T follicular helper cell (primary cell): Measurements from ENCODE around the gene ASAP2.

ENCODE experiments used
- DNase-seq: peaks from one replicate; pipeline ENCODE4 v3.0.0-alpha.2; 2020; ENCODE audit warnings: low read depth

Gene ASAP2

GRCh38 chr2:9297807-9298206, 91.2 kb downstream of the ASAP2 start:
- no peak for DNase-seq

DNA sequence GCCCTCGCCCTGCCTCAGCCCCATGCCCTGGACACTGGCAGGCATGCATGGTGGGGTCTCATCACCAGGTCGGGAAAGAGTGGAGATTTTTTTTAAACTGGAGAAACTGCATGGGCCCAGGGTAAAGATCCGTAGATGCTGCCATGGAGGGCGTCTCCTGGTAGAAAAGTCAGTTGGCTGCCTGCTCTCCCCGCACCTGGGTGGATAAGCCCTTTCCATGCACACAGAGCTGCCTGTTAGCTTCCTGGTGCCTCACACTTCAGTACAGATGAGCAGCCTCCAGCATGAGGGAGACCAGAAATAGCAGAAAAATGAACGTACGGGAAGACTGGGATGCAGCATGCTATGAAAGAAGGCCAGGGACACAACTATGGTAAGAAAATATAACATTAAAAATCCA, 92.0 kb downstream of the ASAP2 start:
- DNase-seq: no peak

- no peak for DNase-seq
Measured at GRCh38 chr2:9299161-9300100, 92.8 kb downstream of the ASAP2 start.

DNA sequence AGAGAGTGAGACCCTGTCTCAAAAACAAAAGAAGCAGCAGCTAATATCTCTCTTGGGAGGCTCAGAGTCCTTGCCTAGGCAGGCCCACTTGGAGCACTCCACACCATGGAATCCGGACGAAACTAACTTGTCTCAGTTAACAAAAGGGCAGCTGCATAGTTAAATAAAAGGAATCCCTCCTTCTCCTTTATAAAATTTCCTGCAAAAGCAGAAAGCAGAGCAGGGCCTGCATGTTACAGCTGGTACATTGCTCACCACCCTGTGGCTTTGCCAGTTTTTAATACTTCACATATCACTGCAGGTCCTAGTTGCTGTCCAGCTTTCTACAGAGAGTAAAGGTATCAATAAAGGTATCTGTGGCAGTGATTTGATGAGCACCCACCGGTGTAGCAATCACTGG, 93.6 kb downstream of the ASAP2 start:
- DNase-seq: no peak

DNA sequence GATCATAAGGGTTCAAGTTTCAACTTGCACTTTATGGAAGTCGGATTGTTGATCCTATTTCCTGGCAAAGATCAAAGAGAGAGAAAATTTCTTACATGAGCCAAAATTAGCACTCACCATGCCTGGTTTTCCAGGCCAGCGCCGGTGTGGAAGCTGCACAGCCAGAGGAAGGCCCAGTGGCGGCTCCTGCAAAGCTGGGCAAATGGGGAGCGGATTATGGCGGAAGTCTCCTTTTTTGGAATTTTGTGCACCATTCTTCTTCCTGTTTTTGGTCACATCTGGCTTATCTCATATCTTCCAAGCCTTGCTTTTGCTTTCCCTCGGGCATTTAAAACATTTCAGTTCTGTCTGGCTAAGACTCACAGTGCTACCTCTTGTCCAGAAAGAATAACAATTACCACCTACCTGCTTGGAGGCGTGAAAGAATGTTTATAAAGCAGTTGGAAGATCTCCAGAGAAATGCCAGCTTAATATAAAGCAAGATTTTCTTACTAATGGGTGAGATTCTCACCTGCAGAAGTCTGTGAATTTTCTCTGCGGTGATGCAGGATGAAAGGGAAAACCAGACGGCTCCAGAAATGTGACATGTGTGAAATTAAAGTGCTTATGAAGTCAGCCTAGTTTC, 94.3 kb downstream of the ASAP2 start:
- no peak for DNase-seq

DNA sequence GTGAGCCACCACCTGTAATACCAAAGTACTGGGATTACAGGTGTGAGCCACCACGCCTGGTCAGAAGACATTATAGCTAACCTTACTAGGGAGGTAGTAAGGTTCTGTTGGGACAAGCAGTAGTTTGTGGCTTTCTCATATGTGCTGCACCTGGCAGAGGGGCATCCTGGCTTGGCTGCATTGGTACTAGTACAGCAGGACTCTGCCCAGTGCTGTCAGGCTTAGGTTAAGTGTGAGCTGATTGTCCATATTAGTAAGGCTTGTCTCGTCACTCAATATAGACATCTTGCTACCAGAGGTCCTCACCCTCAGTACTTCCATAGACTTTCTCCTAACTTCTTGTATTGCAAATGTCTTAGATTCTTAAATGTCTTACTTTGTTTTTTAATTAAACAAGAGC, 96.1 kb downstream of the ASAP2 start:
- DNase-seq: no peak

- no peak for DNase-seq
Measured at GRCh38 chr2:9303528-9304225, 97.1 kb downstream of the ASAP2 start.

- DNase-seq: no peak
Measured at GRCh38 chr2:9306911-9307310, 100.3 kb downstream of the ASAP2 start.

- no peak for DNase-seq
Measured at GRCh38 chr2:9307535-9307934, 100.9 kb downstream of the ASAP2 start.

DNA sequence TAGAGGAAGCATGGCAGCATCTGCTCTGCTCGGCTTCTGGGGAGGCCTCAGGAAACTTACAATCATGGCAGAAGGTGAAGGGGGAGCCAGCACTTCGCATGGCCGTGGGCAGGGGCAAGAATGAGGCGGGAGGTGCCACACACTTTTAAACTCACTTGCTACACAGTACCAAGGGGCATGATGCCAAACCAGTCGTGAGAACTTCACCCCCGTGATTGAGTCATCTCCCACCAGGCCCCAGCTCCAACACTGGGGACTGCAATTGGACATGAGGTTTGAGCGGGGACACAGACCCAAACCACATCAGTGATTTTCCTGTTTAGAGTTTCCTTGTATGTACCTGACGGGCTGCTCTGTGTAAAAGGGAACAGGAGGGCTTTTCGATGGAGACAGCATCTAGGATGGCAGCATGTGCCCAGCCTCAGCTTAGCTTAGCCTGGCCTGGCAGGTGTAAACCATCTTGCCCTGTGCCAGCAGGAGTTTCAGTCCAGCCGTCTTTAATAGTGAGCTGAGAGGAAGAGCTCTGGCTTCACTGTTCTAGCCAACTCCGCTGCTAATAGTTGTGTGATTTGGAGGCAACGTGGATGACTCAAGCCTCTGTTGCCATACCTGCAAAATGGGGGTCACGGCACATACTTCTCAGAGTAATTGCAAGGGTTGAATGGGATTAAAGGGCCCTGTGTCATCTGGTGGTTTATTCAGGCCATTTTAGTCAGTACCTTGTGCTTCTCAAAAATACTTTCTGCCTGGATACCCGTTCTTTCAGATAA, 101.8 kb downstream of the ASAP2 start:
- DNase-seq: no peak

DNA sequence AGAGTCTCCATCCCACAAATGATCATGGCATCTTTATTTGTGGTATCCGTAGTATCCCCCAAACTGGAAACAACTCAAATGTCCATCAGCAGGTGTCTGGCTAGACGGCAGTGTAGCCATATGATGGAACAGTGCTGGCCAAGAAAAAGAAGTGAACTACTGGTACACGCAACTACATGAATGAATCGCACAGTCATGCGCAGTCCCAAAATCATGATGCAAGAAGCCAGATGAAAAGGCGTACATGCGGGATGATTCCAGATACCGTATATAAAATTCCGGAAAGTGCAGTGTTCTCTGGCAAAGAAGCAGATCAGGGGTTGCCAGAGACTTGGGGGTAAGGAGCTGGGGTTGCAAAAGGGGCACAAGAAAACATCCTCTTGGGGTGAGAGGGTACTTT, 102.5 kb downstream of the ASAP2 start:
- DNase-seq: no peak

DNA sequence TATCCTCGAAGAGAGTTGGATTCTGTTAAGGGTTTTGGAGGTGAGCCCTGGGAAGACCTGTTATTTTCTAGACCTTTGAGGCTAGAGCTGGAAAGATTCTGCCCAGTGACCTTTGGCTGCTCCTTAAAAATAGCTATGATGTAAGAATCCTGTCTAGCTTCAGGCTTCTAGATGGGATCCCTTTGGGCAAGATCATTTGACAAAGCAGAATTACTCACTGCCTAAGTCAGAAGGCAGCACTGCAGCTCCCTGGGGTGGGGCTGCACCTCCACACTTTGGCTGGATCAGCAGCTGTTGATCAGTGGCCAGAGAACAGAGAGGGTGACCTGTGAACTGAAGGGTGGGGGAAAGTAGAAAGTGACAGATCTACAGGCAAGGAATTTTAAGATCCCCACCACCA, 103.8 kb downstream of the ASAP2 start:
- no peak for DNase-seq

DNA sequence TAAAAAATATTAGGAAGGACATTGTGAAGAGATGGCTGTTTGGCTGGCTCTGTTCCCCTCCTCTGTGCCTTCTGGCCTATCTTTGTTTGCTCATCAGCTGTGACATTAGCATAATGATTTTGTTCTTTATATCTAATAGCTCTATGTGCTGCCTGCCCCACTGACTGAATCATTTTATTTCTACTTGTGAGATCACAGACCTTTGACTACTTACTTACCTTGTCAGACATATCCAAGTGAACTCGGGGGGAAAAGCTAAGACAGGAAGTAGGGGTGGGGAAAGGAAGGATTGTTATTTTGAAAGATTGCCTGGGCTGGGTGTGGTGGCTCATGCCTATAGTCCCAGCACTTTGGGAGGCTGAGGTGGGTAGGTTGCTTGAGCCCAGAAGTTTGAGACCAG, 104.2 kb downstream of the ASAP2 start:
- DNase-seq: no peak

- no peak for DNase-seq
Measured at GRCh38 chr2:9311488-9311887, 104.9 kb downstream of the ASAP2 start.

DNA sequence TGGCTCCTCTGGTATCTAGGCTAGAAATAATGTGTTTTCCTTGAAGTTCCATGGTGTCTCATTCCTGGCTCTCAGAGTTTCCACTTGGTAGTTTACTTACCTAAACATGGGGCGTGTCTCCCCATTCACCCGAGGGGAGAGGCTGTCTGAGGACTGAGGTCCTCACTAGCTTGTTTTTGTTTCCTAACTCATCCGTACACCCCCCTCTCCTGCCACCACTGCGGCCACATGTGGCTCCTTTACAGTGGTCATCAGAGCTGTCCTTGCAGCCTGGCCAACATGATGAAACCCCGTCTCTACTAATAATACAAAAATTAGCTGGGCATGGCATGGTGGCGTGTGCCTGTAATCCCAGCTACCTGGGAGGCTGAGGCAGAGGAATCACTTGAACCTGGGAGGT, 106.0 kb downstream of the ASAP2 start:
- DNase-seq: no peak

DNA sequence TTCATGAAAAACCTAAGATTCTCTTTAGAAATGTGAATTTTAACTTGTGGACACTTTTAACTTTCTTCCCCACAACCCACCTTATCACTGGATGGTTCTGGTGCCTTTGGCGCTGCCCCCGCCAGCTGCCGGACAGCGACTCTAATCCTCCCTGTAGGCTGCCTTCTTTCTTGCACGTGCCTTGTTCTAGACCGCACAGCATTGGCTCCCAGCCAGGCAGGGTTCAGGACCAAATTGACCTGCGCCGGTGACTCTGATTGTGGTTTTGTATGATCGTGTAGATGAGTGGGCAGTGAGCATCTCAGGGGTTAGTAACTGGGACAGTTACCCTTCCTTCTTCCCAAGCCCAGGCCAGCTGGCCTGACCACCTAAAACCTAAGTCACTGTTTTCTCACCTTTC, 106.8 kb downstream of the ASAP2 start:
- DNase-seq: no peak

DNA sequence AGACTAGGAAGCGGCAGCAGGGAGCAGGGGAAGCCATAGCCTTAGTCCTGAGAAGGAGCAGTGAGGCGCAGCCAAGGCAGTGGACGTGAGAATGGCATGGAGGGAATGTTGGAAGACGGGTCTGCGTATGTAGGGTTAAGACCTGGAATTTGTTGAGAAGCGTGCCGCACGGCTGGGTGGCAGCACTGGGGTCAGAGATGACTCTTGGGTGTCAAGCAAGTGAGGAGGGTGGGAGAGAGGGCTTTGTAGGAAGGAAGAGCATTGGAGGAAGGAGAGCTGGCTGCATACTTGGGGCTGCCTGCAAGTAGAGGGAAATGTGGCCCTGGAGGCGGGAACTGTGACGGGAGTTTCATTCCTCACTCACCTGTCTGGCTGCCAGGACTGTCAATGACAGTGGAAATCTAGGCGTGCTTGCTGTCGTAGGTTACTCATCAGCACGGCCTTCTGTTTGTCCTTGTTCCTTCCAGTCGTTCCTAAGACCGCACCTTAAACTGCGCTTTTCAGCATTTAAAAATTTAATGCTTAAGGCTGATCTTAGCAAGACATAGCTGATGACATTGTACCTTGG, 108.8 kb downstream of the ASAP2 start:
- no peak for DNase-seq

DNA sequence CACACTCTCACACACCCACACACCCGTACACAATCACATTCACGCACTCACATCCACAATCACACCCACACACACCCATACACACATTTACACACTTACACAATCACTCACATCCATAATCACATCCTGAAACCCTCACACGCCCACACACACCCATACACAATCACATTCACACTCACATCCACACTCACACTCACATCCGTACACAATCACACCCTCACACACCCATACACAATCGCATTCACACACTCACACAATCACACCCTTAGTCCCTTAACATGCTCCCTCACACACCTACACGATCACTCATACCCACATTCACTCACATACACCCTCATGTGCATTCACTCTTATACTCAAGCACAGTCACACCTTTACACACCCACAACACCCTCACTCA, 110.9 kb downstream of the ASAP2 start:
- no peak for DNase-seq

- DNase-seq: no peak
Measured at GRCh38 chr2:9318461-9319337, 112.1 kb downstream of the ASAP2 start.

- DNase-seq: no peak
Measured at GRCh38 chr2:9319338-9319715, 112.7 kb downstream of the ASAP2 start.

- no peak for DNase-seq
Measured at GRCh38 chr2:9322576-9322975, 116.0 kb downstream of the ASAP2 start.
